GM18868 (cell line): ENCODE data around the gene RPL31.

Experiments
- ATAC-seq: cut with Tn5 transposase; IDR thresholded peaks from one replicate; pipeline ENCODE4 v1.9.1; 2021; ENCODE audit warnings: mild to moderate bottlenecking, moderate library complexity; ENCODE audit not compliant: unreplicated experiment

The RPL31 gene

DNA sequence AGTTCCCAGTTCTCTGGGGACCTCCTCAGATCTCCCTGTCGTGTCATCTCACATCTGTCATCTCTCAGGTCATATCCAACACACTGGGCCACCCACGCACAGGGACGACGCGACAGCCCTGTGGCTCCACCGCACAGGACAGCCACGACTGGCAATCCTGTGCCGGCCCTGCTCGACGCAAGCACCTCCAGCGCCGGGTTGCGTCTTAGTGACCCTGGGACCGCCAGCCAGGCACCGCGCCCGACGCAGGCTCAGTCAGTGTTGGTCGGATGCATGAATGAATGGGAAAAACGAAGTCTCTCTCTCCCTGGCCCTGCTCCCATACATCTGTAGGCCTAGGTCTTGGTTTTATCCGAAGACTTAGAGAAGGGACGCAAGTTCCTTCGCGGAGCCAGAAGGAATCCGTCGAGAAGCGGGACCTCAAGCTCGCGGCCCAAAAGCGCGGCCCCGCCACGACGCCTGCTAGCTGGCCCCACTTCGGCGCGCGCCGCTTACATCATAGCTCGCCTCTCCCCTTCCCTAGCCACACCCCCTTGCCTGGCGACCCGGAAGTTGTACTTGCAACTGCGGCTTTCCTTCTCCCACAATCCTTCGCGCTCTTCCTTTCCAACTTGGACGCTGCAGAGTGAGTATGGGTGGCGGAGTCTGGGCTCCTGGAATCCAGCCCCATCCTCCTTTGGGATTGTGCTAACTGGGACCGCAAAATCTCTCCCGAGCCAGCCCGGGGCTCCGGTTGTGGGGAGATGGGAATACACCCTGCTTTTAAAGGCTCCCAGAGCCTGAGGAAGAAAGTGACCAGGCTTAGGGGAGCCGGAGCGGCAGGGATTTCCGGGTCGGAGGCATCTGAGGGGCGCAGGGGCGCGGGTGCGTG is at the start of gene RPL31:
TSS of gene RPL31 (plus strand) at position 599 of the 871 bp plus-strand sequence. CDS start 413 bp downstream, outside the sequence.
- ATAC-seq: peak; percentile 96

DNA sequence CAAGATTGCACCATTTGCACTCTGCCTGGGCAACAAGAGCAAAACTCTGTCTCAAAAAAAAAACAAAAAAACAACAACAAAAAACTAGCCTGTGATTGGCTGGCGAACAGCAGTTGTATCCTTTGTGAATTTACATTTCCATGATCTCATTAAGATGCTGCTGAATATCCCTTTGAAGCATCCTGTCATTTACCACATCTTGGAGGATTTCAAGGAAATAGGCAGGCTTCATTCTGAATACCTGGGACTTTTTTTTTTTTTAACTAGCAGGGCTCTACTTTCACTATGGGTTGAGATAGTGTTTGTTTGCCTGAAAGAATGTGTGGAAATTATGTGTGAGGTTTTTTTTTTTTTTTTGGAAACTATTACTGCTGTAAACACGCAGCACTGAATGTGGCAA is 49.6 kb upstream of the RPL31 start:
- no peak for ATAC-seq

DNA sequence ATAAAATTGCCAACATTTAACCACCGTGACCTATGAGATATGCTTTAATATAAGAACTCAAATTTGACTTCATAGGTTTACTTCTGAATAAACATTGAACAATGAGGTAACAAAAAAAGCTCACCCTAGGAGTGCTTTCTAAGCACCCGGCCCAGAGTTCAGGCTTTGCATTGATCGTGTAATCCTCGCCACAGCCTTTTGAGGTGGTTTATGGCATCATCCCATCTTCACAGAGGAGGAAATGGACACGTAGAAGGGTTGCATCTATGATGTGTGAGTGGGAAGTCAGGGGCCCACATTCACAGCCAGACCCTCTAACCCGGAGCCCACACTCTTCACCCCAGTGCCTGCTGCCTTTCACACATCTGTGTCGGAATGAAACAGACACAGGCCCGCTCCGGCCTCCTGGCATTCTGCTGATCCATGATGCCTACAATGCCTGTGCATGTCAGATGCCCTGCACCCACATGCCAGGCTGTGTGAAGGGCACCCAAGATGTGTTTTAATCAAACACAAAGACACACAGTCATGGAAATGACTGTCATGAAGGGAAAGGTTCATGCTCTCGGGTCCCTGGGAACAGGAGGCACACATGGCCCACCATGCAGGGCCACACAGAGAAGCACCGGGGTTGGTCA is 48.6 kb upstream of the RPL31 start:
- no peak for ATAC-seq

DNA sequence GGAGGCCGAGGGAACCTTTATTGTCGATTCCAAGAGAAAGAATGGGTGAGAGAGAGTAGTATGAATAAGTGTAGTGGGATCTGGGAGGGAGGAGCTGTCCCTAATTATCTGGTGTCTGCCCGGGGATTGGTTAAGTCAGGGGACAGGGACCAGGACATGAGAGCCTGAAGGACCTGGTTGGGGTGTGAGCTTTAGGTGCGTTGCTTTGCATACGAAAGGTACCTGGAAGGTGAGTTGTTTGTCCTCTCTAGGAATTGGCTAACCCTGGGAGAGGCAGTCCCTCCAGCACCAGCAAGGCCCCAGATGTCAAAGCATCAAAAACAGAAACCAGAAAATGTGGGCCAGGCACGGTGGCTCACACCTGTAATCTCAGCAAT is 48.1 kb upstream of the RPL31 start:
- ATAC-seq: no peak

GRCh38 chr2:100955226-100955625 is 46.9 kb upstream of the RPL31 start:
- no peak for ATAC-seq

DNA sequence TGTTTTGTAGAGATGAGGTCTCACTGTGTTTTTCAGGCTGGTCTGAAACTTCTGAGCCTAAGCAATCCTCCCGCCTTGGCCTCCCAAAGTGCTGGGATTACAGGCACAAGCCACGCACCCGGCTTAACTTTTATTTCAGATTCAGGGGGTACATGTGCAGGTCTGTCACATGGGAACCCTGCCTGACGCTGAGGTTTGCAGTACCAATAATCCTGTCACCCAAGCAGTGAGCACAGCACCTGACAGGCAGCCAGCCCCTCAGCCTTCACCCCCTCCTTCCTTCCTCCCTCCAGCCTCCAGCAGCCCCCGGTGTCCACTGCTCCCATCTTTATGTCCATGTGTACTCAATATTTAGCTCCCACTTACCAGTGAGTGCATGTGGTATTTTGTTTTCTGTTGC is 46.0 kb upstream of the RPL31 start:
- no peak for ATAC-seq

- ATAC-seq: no peak
Measured at GRCh38 chr2:100957996-100958653, 44.0 kb upstream of the RPL31 start.

GRCh38 chr2:100959225-100959880 is 42.7 kb upstream of the RPL31 start:
- no peak for ATAC-seq

DNA sequence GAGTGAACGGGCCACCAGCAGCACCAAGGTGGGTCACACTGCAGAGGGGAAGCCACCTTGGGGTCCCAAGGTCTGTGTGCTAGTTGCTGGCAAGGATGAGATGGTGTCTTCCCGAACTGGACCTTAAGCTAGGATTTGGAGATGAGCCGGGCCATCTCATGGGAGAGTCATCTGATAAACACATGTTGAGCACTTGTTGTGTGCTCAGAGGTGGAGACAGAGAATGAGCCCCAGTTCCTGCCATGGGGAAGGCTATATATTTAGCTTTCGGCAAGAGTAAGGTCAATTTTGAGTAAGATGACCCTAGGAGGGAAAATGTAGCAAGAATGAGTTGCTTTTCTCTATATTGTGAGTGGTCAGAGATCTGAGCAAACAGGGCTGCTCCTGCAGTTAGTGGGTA is 41.4 kb upstream of the RPL31 start:
- ATAC-seq: no peak

DNA sequence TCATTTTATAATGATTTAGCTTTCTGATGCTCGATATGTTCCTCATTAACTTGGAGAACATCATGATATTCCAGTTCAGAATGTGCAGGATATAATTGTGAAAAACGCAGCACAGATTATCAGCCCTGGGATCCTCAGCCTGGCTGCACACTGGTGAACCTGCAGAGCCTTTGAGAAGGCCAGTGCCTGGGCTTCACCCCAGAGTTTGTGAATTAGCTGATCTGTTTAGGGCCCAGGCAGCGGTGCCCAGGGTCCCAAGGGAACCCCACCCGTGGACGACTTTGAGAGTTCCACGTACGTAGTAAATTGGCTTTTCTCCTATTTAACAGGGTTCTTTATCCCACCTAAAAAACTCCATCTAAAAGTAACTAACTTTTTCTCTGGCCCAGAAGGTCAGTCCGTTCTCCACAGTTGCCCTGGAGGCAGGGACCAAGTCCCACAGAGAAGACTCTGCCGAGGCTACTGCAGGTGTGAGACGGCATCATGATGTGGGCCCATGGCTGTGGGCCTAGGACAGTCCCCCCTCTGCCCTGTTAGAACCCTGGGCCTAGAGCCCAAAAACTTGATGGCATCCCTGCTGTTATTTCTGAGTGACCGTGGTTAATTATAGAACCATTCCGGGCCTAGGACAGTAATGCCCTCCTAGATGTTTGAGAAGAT is 39.6 kb upstream of the RPL31 start:
- no peak for ATAC-seq

DNA sequence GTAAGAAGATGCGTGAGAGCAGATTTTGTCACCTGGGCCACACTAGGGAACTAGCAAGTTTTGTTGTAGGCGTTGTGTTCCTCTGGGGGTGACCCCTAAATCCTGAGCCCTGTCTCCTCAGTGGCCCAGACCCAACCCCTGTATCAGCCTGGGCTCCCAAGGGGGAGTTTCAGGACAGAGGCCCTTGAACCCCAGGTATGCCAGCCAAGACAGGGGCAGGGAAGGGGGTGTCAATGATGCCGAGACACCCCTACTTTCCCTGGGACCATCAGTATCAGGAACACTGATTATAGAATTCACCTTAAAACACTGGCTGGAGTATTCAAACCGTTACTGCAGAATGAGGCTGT is 39.1 kb upstream of the RPL31 start:
- ATAC-seq: no peak

DNA sequence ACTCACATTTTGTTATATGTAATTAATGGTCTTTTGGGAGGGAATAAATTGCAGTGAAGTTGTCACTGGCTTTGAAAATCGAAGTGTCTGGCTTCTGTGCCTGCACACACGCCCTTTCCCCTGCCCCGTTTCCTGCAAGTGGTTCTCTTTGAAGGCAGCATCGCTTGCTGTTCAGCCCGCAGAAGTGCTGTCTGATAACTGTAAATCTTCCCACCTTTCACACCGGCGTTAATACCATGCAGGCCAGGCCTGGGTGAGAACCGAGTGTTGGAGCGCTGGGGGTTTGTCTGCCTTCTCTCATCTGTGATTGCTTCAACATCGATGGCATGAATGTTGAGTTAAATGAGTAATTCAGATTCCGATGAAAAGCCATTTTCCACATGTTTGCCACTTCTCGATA is 37.9 kb upstream of the RPL31 start:
- no peak for ATAC-seq

DNA sequence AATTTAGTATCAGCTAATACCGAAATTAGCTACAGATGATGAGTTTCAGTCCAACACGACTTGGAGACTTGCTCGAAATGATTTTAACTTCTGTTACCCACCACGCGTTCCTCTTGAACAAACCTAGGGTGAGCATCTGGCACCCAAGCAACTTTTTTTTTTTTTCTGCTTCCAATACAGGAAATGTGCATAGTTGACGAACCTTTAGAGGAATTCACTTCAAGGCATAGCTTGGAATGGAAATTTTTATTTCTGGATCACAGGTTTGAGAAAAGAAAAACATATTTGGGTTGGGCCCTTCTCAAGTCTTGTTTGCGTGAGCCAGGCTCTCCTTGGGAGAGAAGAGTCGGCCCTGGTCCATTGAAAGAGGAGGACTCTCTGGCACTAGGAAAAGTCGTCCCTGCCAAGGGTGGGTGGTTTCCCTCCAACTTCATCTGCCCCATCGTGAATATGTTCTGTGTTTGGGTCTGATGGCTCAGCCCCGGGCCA is 37.4 kb upstream of the RPL31 start:
- ATAC-seq: no peak

GRCh38 chr2:100965596-100965995 is 36.5 kb upstream of the RPL31 start:
- ATAC-seq: no peak

DNA sequence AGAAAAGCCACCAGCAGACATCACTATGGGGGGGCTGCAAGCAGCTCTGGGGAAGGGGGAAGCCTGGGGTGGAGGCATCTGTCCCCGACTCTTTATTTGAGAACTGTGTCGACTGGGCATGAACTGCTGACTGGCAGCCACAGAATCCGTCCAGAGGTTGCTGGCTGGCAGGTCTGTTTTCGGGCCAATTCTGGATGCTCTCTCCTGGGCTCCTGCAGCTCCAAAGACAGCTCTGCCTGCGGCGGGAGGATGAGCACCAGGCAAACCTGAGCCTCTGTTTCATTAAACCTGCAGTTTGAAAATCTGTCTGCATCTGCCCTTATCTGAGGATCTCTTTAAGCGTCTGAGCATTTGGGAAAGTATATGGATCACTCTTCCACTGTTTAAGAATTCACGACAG is 34.4 kb upstream of the RPL31 start:
- no peak for ATAC-seq

DNA sequence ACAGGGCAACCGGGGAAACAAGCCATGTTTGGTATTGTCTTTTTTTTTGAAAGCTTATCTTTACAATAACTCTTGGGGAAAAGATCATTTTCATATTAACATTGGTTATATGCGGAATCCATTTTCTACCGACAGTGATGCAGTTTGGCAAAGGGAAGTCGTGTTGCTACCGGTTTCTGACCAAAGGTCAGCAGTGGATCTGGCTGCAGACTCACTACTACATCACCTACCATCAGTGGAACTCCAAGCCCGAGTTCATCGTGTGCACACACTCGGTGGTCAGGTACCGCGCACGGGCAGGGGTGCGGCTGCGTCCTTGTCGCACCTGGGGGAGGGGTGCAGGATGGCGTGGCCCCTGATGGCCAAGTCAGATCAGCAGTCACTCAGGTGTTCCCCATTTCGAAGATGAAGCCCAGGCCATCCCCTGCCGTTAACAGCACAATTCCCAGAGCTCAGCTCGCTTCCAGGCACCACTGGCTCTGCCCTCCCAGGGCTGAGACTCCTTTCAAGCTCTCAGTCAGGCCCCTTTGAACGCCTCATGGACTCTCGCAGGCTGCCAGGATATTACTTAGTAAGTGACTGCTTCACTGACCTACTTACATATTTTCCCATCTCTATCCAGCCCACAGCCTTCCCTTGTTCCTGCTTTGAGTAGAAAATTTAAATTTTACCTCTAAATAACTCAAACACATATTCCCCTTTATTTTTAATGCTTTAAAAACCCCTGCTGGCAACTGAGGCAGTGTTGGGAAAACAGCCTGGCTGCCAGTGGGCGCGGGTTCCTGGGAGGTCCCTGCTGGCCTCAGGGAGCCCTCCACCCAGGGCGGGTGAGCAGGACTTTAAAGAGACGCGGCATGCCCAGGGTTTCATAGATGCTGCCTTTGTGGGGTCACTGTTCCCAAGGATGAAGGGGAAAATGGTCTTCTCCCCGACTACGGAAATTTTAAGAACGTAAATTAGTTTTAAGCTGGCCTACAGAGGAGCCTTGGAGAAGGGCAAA is 33.6 kb upstream of the RPL31 start:
- ATAC-seq: no peak

GRCh38 chr2:100969998-100970397 is 32.1 kb upstream of the RPL31 start:
- ATAC-seq: no peak

GRCh38 chr2:100971221-100971620 is 30.9 kb upstream of the RPL31 start:
- no peak for ATAC-seq

GRCh38 chr2:100972452-100972851 is 29.6 kb upstream of the RPL31 start:
- no peak for ATAC-seq
